ENCODE measurements around the gene DENND2A. TPM values are rescaled to one million over a fixed set of nuclear protein-coding genes. Genes with fewer than 3 reads are reported as not detected.
"Not testable (repeated sequence)": the region's sequence is repeated elsewhere in the genome, so short reads cannot be mapped to it uniquely, and the experiment has no call there.

The DENND2A gene
- total RNA-seq, 1 donor from 2014 or later = 10.8 TPM

DNA sequence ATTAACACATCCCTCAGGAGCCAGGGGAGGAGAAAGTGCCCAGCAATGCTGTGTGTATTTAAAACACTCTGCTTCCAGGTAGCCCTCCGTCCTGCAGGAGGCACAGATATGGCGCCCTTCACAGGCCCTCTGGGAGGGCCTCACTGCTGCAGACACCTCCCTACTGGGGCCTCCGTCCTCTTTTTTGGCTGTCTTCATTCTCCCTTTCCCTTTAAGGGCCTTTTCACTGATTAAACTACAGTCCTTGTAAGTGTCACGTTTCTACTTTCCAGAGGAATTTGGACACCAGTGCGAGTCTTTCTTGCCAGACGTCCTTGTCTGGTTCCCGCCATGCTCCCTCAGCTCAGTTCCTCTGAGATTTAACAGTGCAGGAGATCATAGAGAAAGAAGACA lies 121.6 kb downstream of the DENND2A start:
- DNase-seq = no peak
- H3K27me3 ChIP-seq (ENCODE audit: low read depth) = no peaks in the 10 kb centered on the region
- H3K27ac ChIP-seq (replicated peaks) = peak overlapping the region; percentile 69
- H3K9me3 ChIP-seq (replicated peaks) = no peaks in the 10 kb centered on the region
- H3K4me1 ChIP-seq = peaks cover 20% of the 10 kb centered on the region
- intact Hi-C loops (cut with micrococcal nuclease) = loop anchor here (2.0 kb wide), 1 partner anchor 134 kb away; no protein-coding TSS in a partner anchor
- TF ChIP-seq, protein P1, sequence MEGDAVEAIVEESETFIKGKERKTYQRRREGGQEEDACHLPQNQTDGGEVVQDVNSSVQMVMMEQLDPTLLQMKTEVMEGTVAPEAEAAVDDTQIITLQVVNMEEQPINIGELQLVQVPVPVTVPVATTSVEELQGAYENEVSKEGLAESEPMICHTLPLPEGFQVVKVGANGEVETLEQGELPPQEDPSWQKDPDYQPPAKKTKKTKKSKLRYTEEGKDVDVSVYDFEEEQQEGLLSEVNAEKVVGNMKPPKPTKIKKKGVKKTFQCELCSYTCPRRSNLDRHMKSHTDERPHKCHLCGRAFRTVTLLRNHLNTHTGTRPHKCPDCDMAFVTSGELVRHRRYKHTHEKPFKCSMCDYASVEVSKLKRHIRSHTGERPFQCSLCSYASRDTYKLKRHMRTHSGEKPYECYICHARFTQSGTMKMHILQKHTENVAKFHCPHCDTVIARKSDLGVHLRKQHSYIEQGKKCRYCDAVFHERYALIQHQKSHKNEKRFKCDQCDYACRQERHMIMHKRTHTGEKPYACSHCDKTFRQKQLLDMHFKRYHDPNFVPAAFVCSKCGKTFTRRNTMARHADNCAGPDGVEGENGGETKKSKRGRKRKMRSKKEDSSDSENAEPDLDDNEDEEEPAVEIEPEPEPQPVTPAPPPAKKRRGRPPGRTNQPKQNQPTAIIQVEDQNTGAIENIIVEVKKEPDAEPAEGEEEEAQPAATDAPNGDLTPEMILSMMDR (IDR thresholded peaks at IDR 0.05; ENCODE audit: borderline replicate concordance) = no peak
- H3K36me3 ChIP-seq = peaks cover 45% of the 10 kb centered on the region
- H3K4me3 ChIP-seq = no peak overlapping the region

GRCh38 chr7:140518370-140519006 lies 122.1 kb downstream of the DENND2A start:
- peak overlapping the region; percentile 69 for H3K27ac ChIP-seq (replicated peaks)
- TF ChIP-seq, protein P1 (IDR thresholded peaks at IDR 0.05; ENCODE audit: borderline replicate concordance) = no peak
- H3K27me3 ChIP-seq (ENCODE audit: low read depth) = no peaks in the 10 kb centered on the region
- intact Hi-C loops (cut with micrococcal nuclease) = loop anchor here (2.0 kb wide), 1 partner anchor 134 kb away; no protein-coding TSS in a partner anchor
- no peak overlapping the region for H3K4me3 ChIP-seq
- H3K4me1 ChIP-seq = peaks cover 20% of the 10 kb centered on the region
- no peak for DNase-seq
- peaks cover 40% of the 10 kb centered on the region for H3K36me3 ChIP-seq
- no peaks in the 10 kb centered on the region for H3K9me3 ChIP-seq (replicated peaks)

DNA sequence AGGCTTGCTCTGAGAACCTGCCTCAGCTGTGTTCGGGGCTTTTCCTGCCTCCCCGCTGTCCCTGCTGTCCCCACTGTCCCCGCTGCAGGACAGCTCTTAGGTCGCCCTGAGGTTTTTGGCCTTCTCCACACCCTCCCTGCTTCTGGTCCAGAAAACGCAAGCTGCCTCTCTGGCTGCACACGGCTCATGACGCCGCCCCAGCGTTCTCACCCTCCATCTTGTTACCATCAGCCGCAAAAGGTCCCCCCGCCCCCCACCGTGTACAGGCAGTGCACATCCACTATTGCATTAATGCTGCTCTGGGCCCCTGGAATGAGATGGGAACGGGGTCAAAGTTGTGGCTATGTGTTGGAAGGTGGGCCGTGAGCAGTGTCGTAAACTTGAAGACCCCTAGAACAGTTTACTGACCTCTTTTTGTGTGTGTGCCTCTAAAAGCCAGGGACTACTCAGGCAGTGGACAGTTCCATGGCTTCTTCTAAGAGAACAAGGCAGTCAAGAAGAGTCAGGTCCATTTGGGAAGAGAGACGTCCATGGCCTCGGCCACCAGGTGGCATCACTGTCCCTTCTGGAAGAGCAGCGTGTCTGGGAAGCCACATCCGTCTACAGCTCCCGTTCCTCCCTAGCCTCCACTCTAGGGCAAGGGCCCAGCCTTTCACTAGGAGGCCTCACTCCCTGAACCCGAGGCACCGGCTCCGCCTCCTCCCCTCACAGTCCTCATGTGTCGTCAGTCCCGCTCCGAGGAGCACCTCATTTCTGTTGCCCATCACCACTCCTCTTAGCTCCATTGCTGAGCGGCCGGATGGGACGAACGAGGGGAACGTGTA lies 122.9 kb downstream of the DENND2A start:
- Histone ChIP-seq H3K4me3 (no peak overlapping the region), H3K4me1 (peaks cover 20% of the 10 kb centered on the region), H3K9me3 (replicated peaks) (no peaks in the 10 kb centered on the region), H3K36me3 (peaks cover 32% of the 10 kb centered on the region), H3K27me3 (ENCODE audit: low read depth) (no peaks in the 10 kb centered on the region), H3K27ac (replicated peaks) (peak overlapping the region; percentile 69)
- peak; percentile 90 for DNase-seq
- intact Hi-C loops (cut with micrococcal nuclease) = loop anchor here (2.0 kb wide), 1 partner anchor 135 kb away; no protein-coding TSS in a partner anchor
- TF ChIP-seq, protein P1 (IDR thresholded peaks at IDR 0.05; ENCODE audit: borderline replicate concordance) = peak; percentile 94

DNA sequence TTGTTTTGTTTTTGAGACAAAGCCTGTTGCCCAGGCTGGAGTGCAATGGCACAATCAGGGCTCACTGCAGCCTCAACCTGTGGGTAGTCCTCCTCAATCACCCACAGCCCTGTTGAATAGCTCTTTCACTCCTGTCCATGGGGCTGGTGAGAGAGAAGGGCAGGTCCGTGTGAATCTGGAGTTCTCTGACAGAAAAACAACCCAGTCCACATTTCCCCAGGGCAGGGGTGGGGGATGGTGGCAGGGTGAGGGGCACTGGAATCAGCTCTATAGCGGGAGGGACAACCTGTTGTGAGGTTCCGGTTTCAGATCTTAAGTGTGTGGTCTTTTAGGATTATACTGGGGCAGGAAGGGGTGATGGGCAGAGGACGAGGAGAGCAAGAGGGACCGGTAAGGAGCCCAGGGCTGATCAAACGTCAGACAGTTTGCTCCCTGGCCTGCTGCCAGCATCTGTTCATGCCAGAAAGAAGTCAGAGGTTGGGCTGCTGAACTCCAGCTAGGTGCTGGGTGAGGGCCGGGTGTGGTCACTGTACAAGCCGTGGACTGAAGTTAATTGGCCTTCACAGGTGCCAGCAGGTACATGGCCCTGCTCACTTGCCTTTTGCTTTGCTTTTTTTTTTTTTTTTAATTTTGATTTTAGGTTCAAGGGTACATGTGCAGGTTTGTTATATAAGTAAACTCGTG lies 128.2 kb downstream of the DENND2A start:
- intact Hi-C loops (cut with micrococcal nuclease) = no loop called here

GRCh38 chr7:140509789-140510188 lies 130.8 kb downstream of the DENND2A start:
- H3K36me3 ChIP-seq = no peaks in the 10 kb centered on the region
- no peaks in the 10 kb centered on the region for H3K27me3 ChIP-seq (ENCODE audit: low read depth)
- intact Hi-C loops (cut with micrococcal nuclease) = no loop called here
- H3K27ac ChIP-seq (replicated peaks) = no peak overlapping the region
- no peak overlapping the region for H3K4me3 ChIP-seq
- TF ChIP-seq, protein P1 (IDR thresholded peaks at IDR 0.05; ENCODE audit: borderline replicate concordance) = no peak
- H3K9me3 ChIP-seq (replicated peaks) = no peaks in the 10 kb centered on the region
- peaks cover 28% of the 10 kb centered on the region for H3K4me1 ChIP-seq
- no peak for DNase-seq

More for the DNA sequence above, 128.2 kb downstream of the DENND2A start:
- Histone ChIP-seq H3K36me3 (peaks cover 3% of the 10 kb centered on the region), H3K27me3 (ENCODE audit: low read depth) (no peaks in the 10 kb centered on the region), H3K27ac (replicated peaks) (no peak overlapping the region), H3K4me3 (no peak overlapping the region), H3K9me3 (replicated peaks) (no peaks in the 10 kb centered on the region), H3K4me1 (peaks cover 15% of the 10 kb centered on the region)
- DNase-seq = peak; percentile 48
- TF ChIP-seq, protein P1 (IDR thresholded peaks at IDR 0.05; ENCODE audit: borderline replicate concordance) = no peak

DNA sequence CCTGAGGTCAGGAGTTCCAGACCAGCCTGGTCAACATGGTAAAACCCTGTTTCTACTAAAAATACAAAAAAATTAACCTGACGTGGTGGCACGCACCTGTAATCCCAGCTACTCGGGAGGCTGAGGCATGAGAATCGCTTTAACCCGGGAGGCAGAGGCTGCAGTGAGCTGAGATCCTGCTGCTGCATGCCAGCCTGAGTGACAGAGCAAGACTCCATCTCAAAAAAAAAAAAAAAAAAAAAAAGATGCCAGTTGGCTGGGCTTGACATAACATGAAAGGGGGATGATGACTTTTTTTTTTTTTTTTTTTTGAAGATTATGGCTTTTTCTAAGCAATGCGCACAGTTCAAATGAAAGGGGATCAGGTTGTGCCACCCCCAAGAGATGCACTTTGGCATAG lies 133.1 kb downstream of the DENND2A start:
- intact Hi-C loops (cut with micrococcal nuclease); H3K4me3 ChIP-seq; H3K36me3 ChIP-seq; DNase-seq; H3K27me3 ChIP-seq (ENCODE audit: low read depth); H3K9me3 ChIP-seq (replicated peaks): not testable (repeated sequence)
- Histone ChIP-seq H3K27ac (replicated peaks) (peak overlapping the region; percentile 90), H3K4me1 (peaks cover 27% of the 10 kb centered on the region)

Measured in left ventricle myocardium inferior (tissue), 1 donor.